BE2C (cell line): ENCODE data around the gene ELMOD1.
A peak's percentile ranks its signal among the peaks of the same experiment; 100 is the strongest.

Experiments
- DNase-seq: peaks from one replicate; pipeline ENCODE4 v3.0.0-alpha.2; 2020
- H3K27me3 ChIP-seq: fragments of 250-450 bp; sonication (Bioruptor Pico); 2 replicates; pipeline ENCODE4 v1.5.1; 2020; ENCODE audit warnings: mild to moderate bottlenecking
- H3K36me3 ChIP-seq: fragments of 250-450 bp; sonication (Bioruptor Pico); 2 replicates; pipeline ENCODE4 v1.5.1; 2020; ENCODE audit warnings: mild to moderate bottlenecking
- H3K4me1 ChIP-seq: fragments of 250-450 bp; sonication (Bioruptor Pico); 2 replicates; pipeline ENCODE4 v1.5.1; 2020
- H3K4me3 ChIP-seq: 2 replicates; pipeline ENCODE4 v1.5.1; 2011; ENCODE audit warnings: low read depth, low read length
- H3K9me3 ChIP-seq: fragments of 250-450 bp; sonication (Bioruptor Pico); 2 replicates; pipeline ENCODE4 v1.5.1; 2020
- TF ChIP-seq, protein P1 (sequence below): IDR thresholded peaks from 2 replicates; pipeline ENCODE4 v1.5.1; 2012; ENCODE audit warnings: mild to moderate bottlenecking, low read depth, low read length

The ELMOD1 gene

DNA sequence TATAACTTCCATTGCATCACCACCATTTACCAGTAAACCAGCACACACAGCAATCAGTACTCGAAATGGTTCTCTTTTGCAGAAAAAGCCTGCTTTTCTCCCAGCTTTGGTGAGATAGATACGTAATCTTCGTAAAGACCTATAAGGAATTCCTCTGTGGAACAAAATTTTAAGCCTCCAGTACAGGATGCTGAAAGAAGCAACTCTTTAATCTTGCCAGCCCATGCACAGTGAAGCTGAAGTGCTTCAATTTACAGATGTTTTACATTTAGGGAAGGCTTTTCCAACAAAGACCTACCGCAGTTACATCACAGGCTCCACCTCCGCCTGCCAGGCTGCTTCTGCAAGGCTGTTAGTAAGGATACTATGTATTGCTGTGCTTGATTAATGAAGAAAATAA is 1.9 kb downstream of the ELMOD1 start:
- no peak overlapping the region for H3K4me3 ChIP-seq
- peaks cover 4% of the 10 kb centered on the region; the same call in 1 of the 2 replicates for H3K9me3 ChIP-seq
- no peaks in the 10 kb centered on the region for H3K36me3 ChIP-seq
- DNase-seq = no peak
- H3K27me3 ChIP-seq = peaks cover 80% of the 10 kb centered on the region
- H3K4me1 ChIP-seq = no peaks in the 10 kb centered on the region
- TF ChIP-seq, protein P1, sequence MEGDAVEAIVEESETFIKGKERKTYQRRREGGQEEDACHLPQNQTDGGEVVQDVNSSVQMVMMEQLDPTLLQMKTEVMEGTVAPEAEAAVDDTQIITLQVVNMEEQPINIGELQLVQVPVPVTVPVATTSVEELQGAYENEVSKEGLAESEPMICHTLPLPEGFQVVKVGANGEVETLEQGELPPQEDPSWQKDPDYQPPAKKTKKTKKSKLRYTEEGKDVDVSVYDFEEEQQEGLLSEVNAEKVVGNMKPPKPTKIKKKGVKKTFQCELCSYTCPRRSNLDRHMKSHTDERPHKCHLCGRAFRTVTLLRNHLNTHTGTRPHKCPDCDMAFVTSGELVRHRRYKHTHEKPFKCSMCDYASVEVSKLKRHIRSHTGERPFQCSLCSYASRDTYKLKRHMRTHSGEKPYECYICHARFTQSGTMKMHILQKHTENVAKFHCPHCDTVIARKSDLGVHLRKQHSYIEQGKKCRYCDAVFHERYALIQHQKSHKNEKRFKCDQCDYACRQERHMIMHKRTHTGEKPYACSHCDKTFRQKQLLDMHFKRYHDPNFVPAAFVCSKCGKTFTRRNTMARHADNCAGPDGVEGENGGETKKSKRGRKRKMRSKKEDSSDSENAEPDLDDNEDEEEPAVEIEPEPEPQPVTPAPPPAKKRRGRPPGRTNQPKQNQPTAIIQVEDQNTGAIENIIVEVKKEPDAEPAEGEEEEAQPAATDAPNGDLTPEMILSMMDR = no peak

DNA sequence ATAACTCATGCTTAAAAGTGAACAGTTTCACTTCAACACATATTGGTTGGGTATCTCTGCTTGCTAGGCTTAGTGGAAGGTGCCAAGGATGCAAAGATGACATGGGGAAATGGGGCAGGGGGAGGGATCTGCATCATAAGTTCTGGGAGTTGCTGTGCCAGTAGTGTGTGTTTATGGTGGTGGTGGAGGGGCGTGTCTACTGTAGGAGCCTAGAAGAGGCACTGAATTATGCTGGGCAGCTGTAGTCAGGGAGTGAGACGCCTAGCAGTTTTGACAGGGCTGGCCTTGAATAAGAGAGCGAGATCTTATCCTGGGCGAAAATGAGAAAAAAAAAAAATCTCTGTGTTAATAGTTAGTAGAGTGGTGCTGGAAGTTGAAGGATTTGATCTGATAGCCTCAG is 3.0 kb downstream of the ELMOD1 start:
- no peak for DNase-seq
- Histone ChIP-seq H3K9me3 (peaks cover 2% of the 10 kb centered on the region; the same call in 1 of the 2 replicates), H3K27me3 (peaks cover 75% of the 10 kb centered on the region), H3K4me3 (no peak overlapping the region), H3K36me3 (no peaks in the 10 kb centered on the region), H3K4me1 (no peaks in the 10 kb centered on the region)
- TF ChIP-seq, protein P1 = no peak

DNA sequence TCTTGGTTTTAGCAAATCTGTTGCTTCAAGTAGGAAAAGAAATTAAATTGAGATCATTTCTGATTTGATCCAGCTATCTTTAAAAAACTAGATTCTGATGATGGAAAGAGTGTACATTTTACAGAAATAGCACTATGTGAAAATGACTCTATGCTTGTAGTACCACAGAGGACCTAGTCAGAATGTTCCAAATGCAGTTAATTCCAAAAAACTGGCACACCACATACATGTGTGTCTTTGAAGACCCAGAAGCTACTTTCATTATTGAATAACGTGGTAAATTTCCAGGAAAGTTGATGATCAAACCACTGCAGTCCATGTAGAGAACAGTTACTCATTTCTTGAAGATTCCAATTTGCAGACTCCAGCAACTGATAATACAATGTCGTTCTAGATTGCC is 3.8 kb downstream of the ELMOD1 start:
- Histone ChIP-seq H3K9me3 (no peaks in the 10 kb centered on the region; the same call in 1 of the 2 replicates), H3K36me3 (no peaks in the 10 kb centered on the region), H3K4me1 (no peaks in the 10 kb centered on the region), H3K4me3 (no peak overlapping the region), H3K27me3 (peaks cover 67% of the 10 kb centered on the region)
- TF ChIP-seq, protein P1 = no peak
- no peak for DNase-seq

DNA sequence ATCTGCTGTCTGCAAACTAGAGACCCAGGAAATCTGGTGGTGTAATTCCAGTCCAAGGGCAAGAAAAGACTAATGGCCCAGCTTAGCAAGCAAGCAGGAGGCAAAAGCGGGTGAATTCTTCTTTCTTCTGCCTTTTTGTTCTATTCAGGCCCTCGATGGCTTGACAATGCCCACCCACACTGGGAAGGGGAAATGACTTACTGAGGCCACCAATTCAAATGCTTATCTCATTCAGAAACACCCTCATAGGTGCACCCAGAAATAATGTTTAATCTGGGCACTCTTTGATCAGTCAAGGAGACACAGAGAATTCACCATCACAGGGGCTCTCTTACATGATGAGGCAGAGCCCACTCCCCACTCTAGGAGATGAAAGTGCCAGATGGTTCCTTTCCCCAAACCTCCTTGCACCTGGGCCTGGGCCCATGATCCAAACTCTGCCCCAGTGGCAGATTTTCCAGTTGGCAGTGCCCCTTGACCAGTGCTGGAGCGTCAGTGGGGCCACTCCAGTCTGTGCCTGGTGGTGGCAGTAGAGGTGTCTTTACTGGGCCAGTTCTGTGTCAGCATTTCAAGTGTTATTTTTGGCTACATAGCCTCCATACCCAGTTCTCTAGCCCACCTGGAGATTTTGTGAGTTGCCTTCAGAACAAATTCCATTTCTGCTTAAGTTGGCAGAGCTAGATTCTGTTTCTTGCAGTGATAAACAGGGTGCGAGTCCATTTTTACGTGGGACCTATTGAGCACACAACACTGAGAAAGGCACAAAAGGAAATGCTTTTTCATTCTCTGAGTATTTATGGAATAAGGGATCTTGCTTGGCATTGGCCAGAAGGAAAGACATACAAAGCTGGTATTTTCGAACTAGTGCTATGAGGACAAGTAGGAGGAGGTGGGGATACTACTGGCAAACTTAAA is 7.5 kb downstream of the ELMOD1 start:
- H3K4me1 ChIP-seq = no peaks in the 10 kb centered on the region
- H3K9me3 ChIP-seq = no peaks in the 10 kb centered on the region
- H3K27me3 ChIP-seq = peaks cover 44% of the 10 kb centered on the region
- TF ChIP-seq, protein P1 = peak; percentile 57
- no peaks in the 10 kb centered on the region for H3K36me3 ChIP-seq
- DNase-seq = peak; percentile 34
- H3K4me3 ChIP-seq = no peak overlapping the region

DNA sequence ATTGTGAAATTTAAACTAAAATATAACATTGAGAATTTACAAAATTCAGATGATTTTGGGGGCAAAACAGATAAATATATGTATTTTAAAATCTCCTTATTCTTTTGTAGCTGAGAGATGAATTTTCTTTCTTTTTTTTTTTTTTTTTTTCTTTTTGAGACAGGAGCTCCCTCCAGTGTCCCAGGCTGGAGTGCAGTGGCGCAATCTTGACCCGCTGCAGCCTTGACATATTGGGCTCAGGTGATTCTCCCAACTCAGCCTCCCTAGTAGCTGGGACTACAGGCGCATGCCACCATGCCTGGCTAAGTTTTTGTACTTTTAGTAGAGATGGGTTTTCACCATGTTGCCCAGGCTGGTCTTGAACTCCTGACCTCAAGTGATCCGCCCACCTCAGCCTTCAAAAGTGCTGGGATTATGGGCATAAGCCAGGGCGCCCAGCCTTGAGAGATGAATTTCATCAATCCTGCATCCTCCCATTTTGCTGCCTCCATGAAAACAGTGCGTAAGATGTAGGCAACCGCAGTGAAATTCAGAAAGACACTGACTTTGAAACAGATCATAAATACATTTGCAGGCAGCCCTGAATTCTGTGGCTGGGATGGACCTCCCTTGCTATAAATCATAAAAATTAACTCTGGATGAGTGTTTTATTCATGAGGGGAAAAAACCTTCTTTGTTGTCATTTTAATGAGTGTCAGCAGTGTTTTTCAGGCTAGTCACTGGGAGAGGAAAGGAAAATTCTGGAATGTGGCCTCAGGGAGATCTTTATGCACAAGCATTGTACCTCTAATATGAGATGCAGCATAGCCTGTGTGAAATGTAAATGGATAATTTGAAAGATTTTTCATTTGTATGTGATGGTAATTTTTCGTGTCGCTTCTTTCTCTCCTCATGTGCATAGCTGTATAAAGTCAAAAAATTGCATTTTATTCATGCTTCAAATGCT is 14.4 kb downstream of the ELMOD1 start:
- no peak overlapping the region for H3K4me3 ChIP-seq
- H3K27me3 ChIP-seq = peaks cover 44% of the 10 kb centered on the region
- TF ChIP-seq, protein P1 = no peak
- H3K9me3 ChIP-seq = no peaks in the 10 kb centered on the region
- no peak for DNase-seq
- H3K36me3 ChIP-seq = no peaks in the 10 kb centered on the region
- H3K4me1 ChIP-seq = no peaks in the 10 kb centered on the region
